Spleen (tissue), 11 donors: ENCODE measurements around the gene MBD2. TPM values are rescaled to one million over a fixed set of nuclear protein-coding genes. Genes with fewer than 3 reads are reported as not detected.

Source experiments
- DNase-seq: peaks from one replicate; pipeline ENCODE4 v3.0.0-alpha.2; 2020
- H3K27ac ChIP-seq, 8 donors: fragments of 200-600 bp; sonication (generic) in 7 of 8; 1 replicate in 4 of 8; 2 replicates in 4 of 8; pipeline versions ENCODE4 v1.5.0 to v1.8.0; 2016 to 2021; ENCODE audit warnings: inconsistent platforms in 4 of 8, mild to moderate bottlenecking in 4 of 8, moderate library complexity in 1 of 8
- H3K27me3 ChIP-seq, 7 donors: fragments of 200-600 bp; sonication (generic) in 6 of 7; replicated peaks in 1 of 7; 1 replicate in 4 of 7; 2 replicates in 3 of 7; pipeline versions ENCODE4 v1.5.0 to v1.8.0; 2016 to 2021; ENCODE audit warnings: inconsistent platforms in 3 of 7, mild to moderate bottlenecking in 1 of 7
- H3K36me3 ChIP-seq, 6 donors: fragments of 200-600 bp; sonication (generic) in 5 of 6; 1 replicate in 4 of 6; 2 replicates in 2 of 6; pipeline versions ENCODE4 v1.5.0 to v1.8.0; 2016 to 2021; ENCODE audit warnings: inconsistent platforms in 2 of 6
- H3K4me1 ChIP-seq, 6 donors: fragments of 200-600 bp; sonication (generic) in 5 of 6; 1 replicate in 3 of 6; 2 replicates in 3 of 6; pipeline versions ENCODE4 v1.5.0 to v1.8.0; 2016 to 2021; ENCODE audit warnings: inconsistent platforms in 3 of 6
- H3K4me3 ChIP-seq, 8 donors: fragments of 200-600 bp; sonication (generic) in 7 of 8; 1 replicate in 4 of 8; 2 replicates in 4 of 8; pipeline versions ENCODE4 v1.5.0 to v1.8.0; 2016 to 2021; ENCODE audit warnings: inconsistent platforms in 4 of 8, mild to moderate bottlenecking in 4 of 8, moderate library complexity in 2 of 8
- H3K9me3 ChIP-seq, 8 donors: fragments of 200-600 bp; sonication (generic) in 7 of 8; 1 replicate in 4 of 8; 2 replicates in 4 of 8; pipeline versions ENCODE4 v1.5.0 to v1.8.0; 2016 to 2021; ENCODE audit warnings: inconsistent platforms in 4 of 8
- POLR2A ChIP-seq, 3 donors: fragments of 450-650 bp; IDR thresholded peaks; one replicate each; pipeline ENCODE4 v1.5.1; 2017; ENCODE audit warnings: antibody characterized with exemption in 3 of 3, mild to moderate bottlenecking in 1 of 3
- POLR2AphosphoS5 ChIP-seq, 3 donors: sonication (generic); formaldehyde crosslinking; IDR thresholded peaks; one replicate each; pipeline ENCODE4 v1.5.1; 2017; ENCODE audit warnings: antibody characterized with exemption in 3 of 3
- WGBS, 5 donors: extraction: QIAGEN DNeasy Blood & Tissue Kit in 3 of 5; methylation state at CpG; one replicate each; pipeline versions ENCODE4 v1.1.5 to v1.1.7; 2013 to 2018; 5-methylcytosine and 5-hydroxymethylcytosine counted together
- intact Hi-C: fragments of 100-400 bp; cut with DNase I; formaldehyde crosslinking; loops from one replicate; pipeline ENCODE4 v1.15.0; 2023; ENCODE audit warnings: low total_unique reads
- polyA plus RNA-seq, 3 donors: library from polyadenylated mRNA; stranded (reverse); fragments of 200-250 nt; gene quantifications; one replicate each; pipeline ENCODE4 v1.2.1, GENCODE V29; 2013
- total RNA-seq, 7 donors: library from RNA; depleted of rRNA in 3 of 7; stranded (reverse); fragments of >200 nt in 3 of 7; fragmentation: NEBNext Ultra II Directional in 4 of 7; extraction: Animal tissue kit (Norgen Biotek cat#: 25700) in 4 of 7; gene quantifications; one replicate each; pipeline versions ENCODE4 v1.1.0 to v1.2.1, GENCODE V29; 2016 to 2021
- TF ChIP-seq, protein P1 (sequence below), 11 experiments: fragments of 200-600 bp in 7 of 11; fragments of 450-650 bp in 4 of 11; sonication (generic) in 4 of 11; IDR thresholded peaks in 8 of 11; conservative IDR thresholded peaks in 3 of 11; 1 replicate in 7 of 11; 2 replicates in 4 of 11; pipeline versions ENCODE4 v1.4.0 to v1.8.0; 2016 to 2021; ENCODE audit warnings: antibody characterized with exemption in 11 of 11, inconsistent platforms in 4 of 11, mild to moderate bottlenecking in 1 of 11
- donor health status: healthy with polysubstance abuse.
- donor health status: DM: no; HTN: no; CAD: no; lungs with moderate emphysema.
- donor health status: DM: no; HTN: no; CAD: no.
- donor health status: Bipolar disorder and iron deficiency.
- donor health status: healthy.
- donor health status: DM: no; HTN: no; CAD: no.
- donor health status: DM: yes; HTN: yes; CAD: no.

The MBD2 gene
- total and polyA plus RNA-seq, 10 donors, result 40.7 to 119 (median 54.9) TPM

GRCh38 chr18:54229421-54230059, 5.1 kb upstream of the MBD2 start:
- Histone ChIP-seq H3K4me1 (peaks cover 0 to 8% (median 5%) of the 10 kb centered on the region in 6 donors), H3K36me3 (no peaks in the 10 kb centered on the region), H3K4me3 (no peak overlapping the region), H3K27ac (no peak overlapping the region), H3K9me3 (no peaks in the 10 kb centered on the region), H3K27me3 (no peaks in the 10 kb centered on the region)
- DNase-seq, result no peak
- 82 to 87% (median 84%) methylated on average over 7 of the region's 7 CpGs for WGBS, 5 donors
- intact Hi-C loops, result no loop called here
- no peak for TF ChIP-seq POLR2AphosphoS5 (IDR thresholded peaks at IDR 0.05)
- TF ChIP-seq, protein P1, sequence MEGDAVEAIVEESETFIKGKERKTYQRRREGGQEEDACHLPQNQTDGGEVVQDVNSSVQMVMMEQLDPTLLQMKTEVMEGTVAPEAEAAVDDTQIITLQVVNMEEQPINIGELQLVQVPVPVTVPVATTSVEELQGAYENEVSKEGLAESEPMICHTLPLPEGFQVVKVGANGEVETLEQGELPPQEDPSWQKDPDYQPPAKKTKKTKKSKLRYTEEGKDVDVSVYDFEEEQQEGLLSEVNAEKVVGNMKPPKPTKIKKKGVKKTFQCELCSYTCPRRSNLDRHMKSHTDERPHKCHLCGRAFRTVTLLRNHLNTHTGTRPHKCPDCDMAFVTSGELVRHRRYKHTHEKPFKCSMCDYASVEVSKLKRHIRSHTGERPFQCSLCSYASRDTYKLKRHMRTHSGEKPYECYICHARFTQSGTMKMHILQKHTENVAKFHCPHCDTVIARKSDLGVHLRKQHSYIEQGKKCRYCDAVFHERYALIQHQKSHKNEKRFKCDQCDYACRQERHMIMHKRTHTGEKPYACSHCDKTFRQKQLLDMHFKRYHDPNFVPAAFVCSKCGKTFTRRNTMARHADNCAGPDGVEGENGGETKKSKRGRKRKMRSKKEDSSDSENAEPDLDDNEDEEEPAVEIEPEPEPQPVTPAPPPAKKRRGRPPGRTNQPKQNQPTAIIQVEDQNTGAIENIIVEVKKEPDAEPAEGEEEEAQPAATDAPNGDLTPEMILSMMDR (IDR thresholded peaks at IDR 0.05 in 8 of 11, conservative IDR thresholded peaks at IDR 0.05 in 3 of 11), result no peak
- no peak for TF ChIP-seq POLR2A (IDR thresholded peaks at IDR 0.05)

GRCh38 chr18:54228364-54228763, 3.9 kb upstream of the MBD2 start:
- Histone ChIP-seq H3K4me1 (peaks cover 2 to 13% (median 9%) of the 10 kb centered on the region in 6 donors), H3K4me3 (no peak overlapping the region), H3K36me3 (no peaks in the 10 kb centered on the region), H3K27ac (no peak overlapping the region), H3K27me3 (no peaks in the 10 kb centered on the region), H3K9me3 (no peaks in the 10 kb centered on the region)
- DNase-seq, result no peak
- intact Hi-C loops, result no loop called here
- TF ChIP-seq, protein P1 (IDR thresholded peaks at IDR 0.05 in 8 of 11, conservative IDR thresholded peaks at IDR 0.05 in 3 of 11), result no peak
- TF ChIP-seq POLR2A (IDR thresholded peaks at IDR 0.05), result no peak
- no peak for TF ChIP-seq POLR2AphosphoS5 (IDR thresholded peaks at IDR 0.05)

DNA sequence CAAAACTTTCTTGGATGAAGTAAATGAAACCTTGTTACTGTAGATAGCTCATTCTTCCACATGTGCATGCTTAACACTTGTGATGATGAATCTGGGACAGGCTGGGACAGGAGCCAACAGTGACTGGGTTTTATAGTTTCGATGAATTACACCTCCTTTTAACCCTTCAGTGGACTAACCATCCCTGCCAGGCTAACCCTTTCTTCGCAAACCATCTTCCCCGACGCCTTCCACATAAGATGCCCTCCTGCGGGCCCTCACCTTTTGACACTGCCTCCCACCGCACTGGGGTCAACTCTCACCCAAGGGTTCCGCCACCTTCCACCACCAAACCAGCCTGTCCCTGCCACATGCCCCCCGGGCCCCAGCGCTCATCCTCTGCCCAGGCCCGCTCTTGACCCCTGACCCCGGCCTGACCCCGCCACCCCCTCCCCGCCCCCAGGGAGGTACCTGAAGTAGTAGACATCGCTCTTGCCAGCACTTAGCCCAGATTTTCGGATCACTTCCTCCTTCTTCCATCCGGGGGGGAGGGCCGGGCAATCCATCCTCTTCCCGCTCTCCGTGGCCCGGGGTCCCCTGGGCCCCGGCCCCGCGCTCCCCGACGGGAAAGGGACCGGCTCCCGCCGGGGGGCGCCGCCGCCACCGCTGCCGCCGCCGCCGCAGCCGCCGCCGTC, 764 bp downstream of the MBD2 start:
- peak overlapping the region in 7 of 8 donors; percentile 74 to 95 (median 86) for H3K27ac ChIP-seq
- TF ChIP-seq, protein P1 (IDR thresholded peaks at IDR 0.05 in 8 of 11, conservative IDR thresholded peaks at IDR 0.05 in 3 of 11), result peak in 1 of 11 experiments; percentile 11
- TF ChIP-seq POLR2A (IDR thresholded peaks at IDR 0.05) (no peak), POLR2AphosphoS5 (IDR thresholded peaks at IDR 0.05) (peak in 1 of 3 donors; percentile 24)
- 0 to 1% (median 1%) methylated on average over 19 to 39 of the region's 39 CpGs for WGBS, 5 donors
- DNase-seq, result peak; percentile 91
- H3K4me3 ChIP-seq, result peak overlapping the region; percentile 58 to 88 (median 66)
- intact Hi-C loops, result no loop called here
- H3K9me3 ChIP-seq, result no peaks in the 10 kb centered on the region
- H3K4me1 ChIP-seq, result peaks cover 39 to 59% (median 56%) of the 10 kb centered on the region in 6 donors
- peaks cover 0 to 7% (median 0%) of the 10 kb centered on the region in 6 donors for H3K36me3 ChIP-seq
- H3K27me3 ChIP-seq, result no peaks in the 10 kb centered on the region

DNA sequence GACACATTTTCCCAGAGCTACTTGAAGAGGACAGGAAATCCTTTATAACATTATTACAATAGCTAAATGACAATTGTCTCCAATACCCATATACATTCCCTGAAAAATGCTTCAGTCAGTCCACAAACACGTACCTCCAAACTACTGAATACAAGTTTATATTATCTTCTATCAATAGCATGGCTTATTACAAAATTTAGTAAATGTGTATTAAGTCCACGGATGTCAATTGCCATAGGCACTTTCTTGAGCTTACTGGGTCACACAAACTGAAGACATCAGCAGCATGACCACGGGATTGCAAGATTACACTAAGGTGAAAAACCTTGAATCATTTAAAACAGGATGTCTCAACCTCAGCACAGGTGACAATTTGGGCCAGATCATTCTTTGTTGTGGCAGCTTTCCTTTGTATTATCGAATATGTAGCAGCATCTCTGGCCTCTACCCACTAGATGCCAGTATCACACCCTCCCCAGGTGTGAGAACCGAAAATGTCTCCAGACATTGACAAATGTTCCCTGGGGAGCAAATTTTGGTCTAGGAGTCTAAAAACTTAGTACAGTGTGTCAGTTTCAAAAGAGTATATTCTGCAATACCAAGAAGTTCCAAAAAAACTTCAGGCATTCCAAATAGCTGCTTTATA, 1.4 kb downstream of the MBD2 start:
- TF ChIP-seq POLR2AphosphoS5 (IDR thresholded peaks at IDR 0.05), result no peak
- TF ChIP-seq, protein P1 (IDR thresholded peaks at IDR 0.05 in 8 of 11, conservative IDR thresholded peaks at IDR 0.05 in 3 of 11), result peak in 6 of 11 experiments; percentile 14 to 51 (median 36)
- no peaks in the 10 kb centered on the region for H3K27me3 ChIP-seq
- H3K27ac ChIP-seq, result peak overlapping the region in 7 of 8 donors; percentile 74 to 95 (median 86)
- WGBS, 5 donors, result 15 to 29% (median 23%) methylated on average over 5 of the region's 5 CpGs
- no peak for DNase-seq
- H3K4me3 ChIP-seq, result peak overlapping the region; percentile 58 to 88 (median 66)
- no peaks in the 10 kb centered on the region for H3K9me3 ChIP-seq
- intact Hi-C loops, result no loop called here
- H3K4me1 ChIP-seq, result peaks cover 45 to 66% (median 62%) of the 10 kb centered on the region in 6 donors
- H3K36me3 ChIP-seq, result peaks cover 0 to 7% (median 0%) of the 10 kb centered on the region in 6 donors
